Astrocyte (in vitro differentiated cells and primary cell): Measurements from ENCODE around the gene ACTN1. TPM values are rescaled to one million over a fixed set of nuclear protein-coding genes. Genes with fewer than 3 reads are reported as not detected.
A peak's percentile ranks its signal among the peaks of the same experiment; 100 is the strongest.

ENCODE experiments used
- DNase-seq: peaks from one replicate; pipeline ENCODE4 v3.0.0-alpha.2; 2010; ENCODE audit warnings: low read depth
- FAIRE-seq: peaks from 2 replicates; lab custom pipeline; 2011; peaks lifted over from hg19 to GRCh38; lab: Jason Lieb, UNC
- H2AFZ ChIP-seq: 2 replicates; pipeline ENCODE4 v1.6.0; 2012; ENCODE audit warnings: low read depth, low read length, inconsistent platforms
- H3K27ac ChIP-seq: 2 replicates; pipeline ENCODE4 v1.5.1; 2011; ENCODE audit warnings: low read depth, low read length, inconsistent platforms
- H3K27me3 ChIP-seq: 2 replicates; pipeline ENCODE4 v1.6.0; 2011; ENCODE audit warnings: low read length, inconsistent platforms; ENCODE audit not compliant: insufficient read depth
- H3K36me3 ChIP-seq: 2 replicates; pipeline ENCODE4 v1.5.1; 2011; ENCODE audit warnings: low read length, inconsistent platforms; ENCODE audit not compliant: insufficient read depth
- H3K4me1 ChIP-seq: 2 replicates; pipeline ENCODE4 v1.5.1; 2011; ENCODE audit warnings: low read length, inconsistent platforms; ENCODE audit not compliant: insufficient read depth
- H3K4me2 ChIP-seq: 2 replicates; pipeline ENCODE4 v1.6.0; 2012; ENCODE audit warnings: low read length, inconsistent platforms
- H3K4me3 ChIP-seq: 2 replicates; pipeline ENCODE4 v1.5.1; 2011; ENCODE audit warnings: low read depth, mild to moderate bottlenecking, low read length, inconsistent platforms; ENCODE audit not compliant: insufficient read depth
- H3K79me2 ChIP-seq: 2 replicates; pipeline ENCODE4 v1.6.0; 2012; ENCODE audit warnings: mild to moderate bottlenecking, low read length, inconsistent platforms; ENCODE audit not compliant: insufficient read depth
- H3K9ac ChIP-seq: 2 replicates; pipeline ENCODE4 v1.6.0; 2012; ENCODE audit warnings: mild to moderate bottlenecking, low read length, inconsistent platforms
- H3K9me3 ChIP-seq: 2 replicates; pipeline ENCODE4 v1.5.1; 2012; ENCODE audit warnings: low read depth, mild to moderate bottlenecking, low read length, inconsistent platforms; ENCODE audit not compliant: insufficient read depth
- H4K20me1 ChIP-seq: 2 replicates; pipeline ENCODE4 v1.6.0; 2012; ENCODE audit warnings: low read length, inconsistent platforms; ENCODE audit not compliant: insufficient read depth
- H3K27ac Mint-ChIP-seq: one replicate; pipeline ENCODE4 v1.8.0; 2021; ENCODE audit warnings: mild to moderate bottlenecking, mixed read lengths; ENCODE audit not compliant: unreplicated experiment
- H3K27me3 Mint-ChIP-seq: one replicate; pipeline ENCODE4 v1.8.0; 2021; ENCODE audit warnings: low read depth, mixed read lengths; ENCODE audit not compliant: unreplicated experiment
- H3K36me3 Mint-ChIP-seq: one replicate; pipeline ENCODE4 v1.8.0; 2021; ENCODE audit warnings: low read depth, mixed read lengths; ENCODE audit not compliant: unreplicated experiment
- H3K4me1 Mint-ChIP-seq: one replicate; pipeline ENCODE4 v1.8.0; 2021; ENCODE audit warnings: low read depth, mixed read lengths; ENCODE audit not compliant: unreplicated experiment
- H3K4me3 Mint-ChIP-seq: one replicate; pipeline ENCODE4 v1.8.0; 2021; ENCODE audit warnings: mild to moderate bottlenecking, moderate library complexity, mixed read lengths; ENCODE audit not compliant: unreplicated experiment
- H3K9me3 Mint-ChIP-seq: one replicate; pipeline ENCODE4 v1.8.0; 2021; ENCODE audit warnings: mild to moderate bottlenecking, mixed read lengths; ENCODE audit not compliant: unreplicated experiment
- CTCF ChIP-seq: IDR thresholded peaks from 2 replicates; pipeline ENCODE4 v1.5.1; 2011; ENCODE audit warnings: low read depth, mild to moderate bottlenecking, inconsistent platforms, low read length, moderate library complexity; ENCODE audit not compliant: insufficient read depth
- EZH2 ChIP-seq: IDR thresholded peaks from 2 replicates; pipeline ENCODE4 v1.6.1; 2012; ENCODE audit warnings: mild to moderate bottlenecking, low read length, inconsistent platforms; ENCODE audit not compliant: insufficient read depth
- total RNA-seq: library from RNA; stranded (reverse); gene quantifications from 2 replicates; pipeline ENCODE4 v1.2.1, GENCODE V29; 2021

The ACTN1 gene
- total RNA-seq, 1 donor from 2014 or later: 1,163 TPM

GRCh38 chr14:68882235-68882634 is 96.9 kb downstream of the ACTN1 start:
- H3K9ac ChIP-seq: no peak overlapping the region
- no peak overlapping the region for H3K4me2 ChIP-seq
- no peaks in the 10 kb centered on the region for H3K27me3 ChIP-seq
- peaks cover 2% of the 10 kb centered on the region for H3K9me3 Mint-ChIP-seq
- TF ChIP-seq CTCF: no peak
- no peak for TF ChIP-seq EZH2
- no peak overlapping the region for H3K4me3 ChIP-seq
- H3K4me3 Mint-ChIP-seq: no peak overlapping the region
- H3K36me3 Mint-ChIP-seq: peaks cover 38% of the 10 kb centered on the region
- DNase-seq (no peak), FAIRE-seq (no peak)
- peaks cover 84% of the 10 kb centered on the region for H3K79me2 ChIP-seq
- H3K27ac Mint-ChIP-seq: peak overlapping the region; percentile 93
- H3K36me3 ChIP-seq: peaks cover 86% of the 10 kb centered on the region
- peaks cover 29% of the 10 kb centered on the region for H3K4me1 Mint-ChIP-seq
- no peaks in the 10 kb centered on the region for H3K9me3 ChIP-seq
- H4K20me1 ChIP-seq: peaks cover 96% of the 10 kb centered on the region
- no peaks in the 10 kb centered on the region for H3K27me3 Mint-ChIP-seq
- peaks cover 24% of the 10 kb centered on the region for H3K4me1 ChIP-seq
- no peak overlapping the region for H3K27ac ChIP-seq
- H2AFZ ChIP-seq: no peak overlapping the region

GRCh38 chr14:68881396-68881795 is 97.7 kb downstream of the ACTN1 start:
- DNase-seq: no peak
- Mint-ChIP-seq H3K27ac (peak overlapping the region; percentile 89), H3K27me3 (no peaks in the 10 kb centered on the region), H3K36me3 (peaks cover 35% of the 10 kb centered on the region), H3K4me3 (no peak overlapping the region), H3K9me3 (peaks cover 2% of the 10 kb centered on the region), H3K4me1 (peaks cover 24% of the 10 kb centered on the region)
- H3K79me2 ChIP-seq: peaks cover 86% of the 10 kb centered on the region
- H3K9me3 ChIP-seq: no peaks in the 10 kb centered on the region
- no peak overlapping the region for H3K27ac ChIP-seq
- peaks cover 88% of the 10 kb centered on the region for H3K36me3 ChIP-seq
- no peak overlapping the region for H2AFZ ChIP-seq
- no peak overlapping the region for H3K4me2 ChIP-seq
- no peak for FAIRE-seq
- H3K4me3 ChIP-seq: no peak overlapping the region
- H4K20me1 ChIP-seq: peaks cover 97% of the 10 kb centered on the region
- no peaks in the 10 kb centered on the region for H3K27me3 ChIP-seq
- peaks cover 24% of the 10 kb centered on the region for H3K4me1 ChIP-seq
- no peak overlapping the region for H3K9ac ChIP-seq
- TF ChIP-seq CTCF (no peak), EZH2 (no peak)

DNA sequence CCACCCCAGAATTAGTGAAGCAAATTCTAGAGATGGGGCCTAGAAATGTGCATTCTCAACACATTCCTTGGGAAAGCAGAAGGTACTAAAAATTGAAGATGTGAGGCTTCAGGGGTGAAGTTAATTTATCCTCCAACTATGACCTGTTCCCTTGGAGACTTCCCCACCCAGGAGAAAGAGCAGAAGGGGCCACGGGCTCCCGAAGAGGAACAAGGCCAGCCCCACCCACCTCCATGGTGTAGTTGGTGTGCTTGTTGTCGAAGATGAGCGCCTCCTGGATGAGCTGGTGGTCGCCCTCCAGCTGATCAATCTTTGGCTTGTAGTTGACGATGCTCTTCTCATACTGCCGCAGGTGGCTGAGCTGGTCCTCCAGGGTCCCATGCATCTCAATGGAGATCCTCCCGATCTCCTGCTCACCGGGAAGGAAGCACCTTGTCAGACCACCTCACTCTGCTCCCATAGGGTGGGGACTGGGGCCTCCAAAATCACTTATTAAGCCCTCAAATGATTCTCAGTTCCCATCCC is 98.5 kb downstream of the ACTN1 start:
- Histone ChIP-seq H3K9ac (no peak overlapping the region), H3K27ac (no peak overlapping the region), H3K4me3 (no peak overlapping the region), H3K27me3 (no peaks in the 10 kb centered on the region), H2AFZ (no peak overlapping the region), H3K4me2 (no peak overlapping the region), H3K9me3 (no peaks in the 10 kb centered on the region), H3K79me2 (peaks cover 82% of the 10 kb centered on the region), H4K20me1 (peaks cover 97% of the 10 kb centered on the region), H3K36me3 (peaks cover 92% of the 10 kb centered on the region), H3K4me1 (peaks cover 17% of the 10 kb centered on the region)
- Mint-ChIP-seq H3K4me1 (peaks cover 19% of the 10 kb centered on the region), H3K27me3 (no peaks in the 10 kb centered on the region), H3K9me3 (peaks cover 2% of the 10 kb centered on the region), H3K4me3 (no peak overlapping the region), H3K36me3 (peaks cover 37% of the 10 kb centered on the region), H3K27ac (peak overlapping the region; percentile 89)
- DNase-seq (no peak), FAIRE-seq (no peak)
- no peak for TF ChIP-seq CTCF
- no peak for TF ChIP-seq EZH2
